MG63 (cell line): ENCODE results near the gene OR2T10. TPM values are rescaled to one million over a fixed set of nuclear protein-coding genes. Genes with fewer than 3 reads are reported as not detected.
"Not testable (repeated sequence)": the region's sequence is repeated elsewhere in the genome, so short reads cannot be mapped to it uniquely, and the experiment has no call there.

Experiments used
- DNase-seq: peaks from one replicate; pipeline ENCODE4 v3.0.0-alpha.2; 2020
- H3K27me3 ChIP-seq: fragments of 250-450 bp; sonication (Bioruptor Pico); 2 replicates; pipeline ENCODE4 v1.5.1; 2020; ENCODE audit warnings: mild to moderate bottlenecking, moderate library complexity
- H3K36me3 ChIP-seq: fragments of 250-450 bp; sonication (Bioruptor Pico); 2 replicates; pipeline ENCODE4 v1.5.1; 2020; ENCODE audit warnings: mild to moderate bottlenecking, moderate library complexity
- H3K4me3 ChIP-seq: fragments of 250-450 bp; sonication (Bioruptor Pico); 2 replicates; pipeline ENCODE4 v1.5.1; 2020; ENCODE audit warnings: mild to moderate bottlenecking, moderate library complexity
- H3K9me3 ChIP-seq: fragments of 250-450 bp; sonication (Bioruptor Pico); 2 replicates; pipeline ENCODE4 v1.5.1; 2020; ENCODE audit warnings: mild to moderate bottlenecking, moderate library complexity
- total RNA-seq: library from RNA; depleted of rRNA; stranded (reverse); fragments of >200 nt; shearing (Covaris generic); gene quantifications from 2 replicates; pipeline ENCODE4 v1.2.3, GENCODE V29; 2014; ENCODE audit warnings: low replicate concordance; rRNA removed

Gene OR2T10
- total RNA-seq, 1 experiment from 2014 or later: not detected

DNA sequence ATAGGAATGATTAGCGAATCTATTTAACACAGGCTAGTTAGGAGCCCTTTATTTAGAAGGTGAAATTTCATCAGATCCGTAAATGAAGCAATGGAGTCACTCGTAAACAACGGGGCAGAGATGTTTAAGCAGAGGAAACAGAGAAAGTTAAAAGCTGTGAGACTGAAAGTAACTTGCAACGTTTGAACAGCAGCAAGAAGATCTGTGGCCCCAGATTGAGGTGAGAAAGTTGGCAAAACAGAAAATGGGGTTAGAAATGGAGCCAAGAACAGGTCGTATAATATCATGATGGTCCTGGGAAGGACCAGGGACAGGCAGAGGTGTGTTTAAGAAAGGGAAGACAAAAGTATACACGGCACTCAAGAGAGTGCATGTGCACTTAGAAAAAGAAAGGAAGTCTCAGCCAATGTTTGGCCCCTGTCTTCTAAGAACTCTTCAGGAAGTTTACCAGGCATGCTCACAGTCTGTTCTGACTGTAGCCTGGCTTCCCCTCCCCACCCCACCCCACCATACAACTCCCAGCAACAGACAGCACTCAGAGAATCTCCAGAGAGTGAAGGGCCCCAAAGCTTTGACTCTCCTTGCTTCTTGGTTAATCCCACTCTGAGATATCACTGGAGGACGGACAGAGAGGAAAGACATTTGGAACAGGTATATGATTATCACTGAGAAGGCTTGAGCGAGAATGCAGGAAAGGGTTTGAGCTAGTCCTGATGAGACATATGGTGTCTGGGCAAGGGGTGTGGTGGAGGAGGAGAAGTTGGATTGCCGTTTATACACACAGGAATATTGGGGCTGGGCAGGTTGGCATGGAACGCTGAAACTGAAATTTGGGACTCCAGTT lies 31.7 kb downstream of the OR2T10 start:
- H3K36me3 ChIP-seq, H3K27me3 ChIP-seq, DNase-seq, H3K9me3 ChIP-seq, H3K4me3 ChIP-seq: not testable (repeated sequence)

DNA sequence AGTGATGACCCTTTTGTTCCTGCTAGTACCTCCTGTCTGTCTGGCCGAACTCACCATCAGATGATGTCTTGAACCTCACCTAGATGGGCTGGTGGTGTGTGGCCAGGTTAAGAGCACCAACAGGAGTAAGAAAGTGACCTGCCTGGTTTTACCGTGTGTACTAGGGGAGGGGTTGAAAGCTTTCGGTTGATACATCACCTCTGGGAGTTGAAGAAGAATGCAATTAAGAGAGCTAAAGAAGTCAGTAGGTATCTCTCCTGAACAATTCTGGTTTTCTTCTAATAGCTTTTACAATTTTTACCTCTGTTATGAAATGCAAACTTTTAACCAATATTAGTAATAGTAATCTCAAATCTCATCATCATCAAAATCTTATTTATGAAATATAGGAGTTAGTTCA lies 34.8 kb downstream of the OR2T10 start, which contains the start of gene OR2T29:
OR2T29 (minus strand) TSS at position 101 of the 400 bp plus-strand sequence. CDS start 3,281 bp downstream, outside the sequence.
- not testable (repeated sequence) for H3K36me3 ChIP-seq, DNase-seq, H3K4me3 ChIP-seq, H3K9me3 ChIP-seq, H3K27me3 ChIP-seq

DNA sequence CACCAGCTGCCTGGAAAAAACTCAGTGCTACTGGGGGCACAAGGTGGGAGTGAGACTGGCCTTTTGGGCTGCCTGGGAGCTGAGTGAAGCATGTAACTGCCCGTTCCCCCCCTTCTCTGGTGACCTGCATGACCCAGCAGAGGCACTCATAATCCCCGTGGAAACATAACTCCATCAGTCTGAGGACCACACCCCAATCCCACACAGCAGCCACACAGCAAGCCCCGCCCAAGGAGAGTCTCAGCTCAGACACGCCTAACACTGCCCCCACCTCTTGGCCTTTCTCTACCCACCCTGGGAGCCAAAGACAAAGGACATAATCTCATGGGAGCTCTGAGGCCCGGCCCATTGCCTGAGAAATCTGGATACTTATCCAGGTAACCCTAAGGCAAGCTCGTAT lies 46.5 kb downstream of the OR2T10 start:
- not testable (repeated sequence) for DNase-seq, H3K36me3 ChIP-seq, H3K27me3 ChIP-seq, H3K9me3 ChIP-seq, H3K4me3 ChIP-seq

DNA sequence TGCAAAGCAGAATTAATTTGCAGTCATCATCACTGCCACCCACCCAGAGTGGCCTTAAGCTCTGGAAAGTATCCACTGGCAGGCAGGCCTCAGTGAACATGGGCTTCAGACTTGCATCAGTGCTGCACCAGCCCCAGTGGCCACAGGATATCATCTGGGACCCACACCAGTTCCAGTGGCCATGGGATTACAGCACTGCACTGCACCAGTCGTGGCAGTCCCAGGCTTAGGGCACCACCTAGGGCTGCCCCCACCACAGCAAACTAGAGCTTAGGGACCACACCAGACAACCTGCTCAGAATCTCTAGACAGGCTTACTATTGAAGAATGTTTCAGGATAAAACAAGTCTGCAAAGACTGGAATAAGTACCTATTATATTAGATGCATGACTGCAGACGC lies 50.1 kb downstream of the OR2T10 start:
- not testable (repeated sequence) for DNase-seq, H3K4me3 ChIP-seq, H3K27me3 ChIP-seq, H3K36me3 ChIP-seq, H3K9me3 ChIP-seq

Other genes with a start within 250 kb of the OR2T10 start
- not detected in 2 replicates for gene OR14C36, start 248.9 kb downstream of the OR2T10 start, total RNA-seq
- not detected in 2 replicates for gene OR2T4, start 236.0 kb downstream of the OR2T10 start, total RNA-seq
- not detected in 2 replicates for gene OR2T6, start 222.0 kb downstream of the OR2T10 start, total RNA-seq
- not detected in 2 replicates for gene OR2T1, start 194.7 kb downstream of the OR2T10 start, total RNA-seq
- gene OR2T2, start 152.1 kb downstream of the OR2T10 start, total RNA-seq: not detected in 2 replicates
- not detected in 2 replicates for gene OR2T3, start 124.3 kb downstream of the OR2T10 start, total RNA-seq
- gene OR2T5, start 109.1 kb downstream of the OR2T10 start, total RNA-seq: not detected in 2 replicates
- gene OR2G6, start 89.6 kb downstream of the OR2T10 start, total RNA-seq: not detected in 2 replicates
- gene OR2T29, start 34.9 kb downstream of the OR2T10 start, total RNA-seq: not detected in 2 replicates
- gene OR2T34, start 22.9 kb downstream of the OR2T10 start, total RNA-seq: not detected in 2 replicates
- not detected in 2 replicates for gene OR2T11, start 37.4 kb upstream of the OR2T10 start, total RNA-seq
- gene OR2T35, start 47.6 kb upstream of the OR2T10 start, total RNA-seq: not detected in 2 replicates
- gene OR2T27, start 57.8 kb upstream of the OR2T10 start, total RNA-seq: not detected in 2 replicates
- not detected in 2 replicates for gene OR14I1, start 105.1 kb upstream of the OR2T10 start, total RNA-seq
- not detected in 2 replicates for gene LYPD8, start 158.1 kb upstream of the OR2T10 start, total RNA-seq
- gene SH3BP5L, start 228.2 kb upstream of the OR2T10 start, total RNA-seq: 15.8 and 30.0 TPM in 2 replicates
- gene ZNF672, start 240.5 kb upstream of the OR2T10 start, total RNA-seq: 16.4 and 22.2 TPM in 2 replicates